ENCODE results near the gene MAT2B. TPM values are rescaled to one million over a fixed set of nuclear protein-coding genes. Genes with fewer than 3 reads are reported as not detected.

Gene MAT2B
- total RNA-seq, 4 donors from 2014 or later, result 34.6 to 65.3 (median 51.1) TPM

- H3K27ac ChIP-seq, result peak overlapping the region; percentile 91 to 100 (median 98)
- TF ChIP-seq, protein P1, sequence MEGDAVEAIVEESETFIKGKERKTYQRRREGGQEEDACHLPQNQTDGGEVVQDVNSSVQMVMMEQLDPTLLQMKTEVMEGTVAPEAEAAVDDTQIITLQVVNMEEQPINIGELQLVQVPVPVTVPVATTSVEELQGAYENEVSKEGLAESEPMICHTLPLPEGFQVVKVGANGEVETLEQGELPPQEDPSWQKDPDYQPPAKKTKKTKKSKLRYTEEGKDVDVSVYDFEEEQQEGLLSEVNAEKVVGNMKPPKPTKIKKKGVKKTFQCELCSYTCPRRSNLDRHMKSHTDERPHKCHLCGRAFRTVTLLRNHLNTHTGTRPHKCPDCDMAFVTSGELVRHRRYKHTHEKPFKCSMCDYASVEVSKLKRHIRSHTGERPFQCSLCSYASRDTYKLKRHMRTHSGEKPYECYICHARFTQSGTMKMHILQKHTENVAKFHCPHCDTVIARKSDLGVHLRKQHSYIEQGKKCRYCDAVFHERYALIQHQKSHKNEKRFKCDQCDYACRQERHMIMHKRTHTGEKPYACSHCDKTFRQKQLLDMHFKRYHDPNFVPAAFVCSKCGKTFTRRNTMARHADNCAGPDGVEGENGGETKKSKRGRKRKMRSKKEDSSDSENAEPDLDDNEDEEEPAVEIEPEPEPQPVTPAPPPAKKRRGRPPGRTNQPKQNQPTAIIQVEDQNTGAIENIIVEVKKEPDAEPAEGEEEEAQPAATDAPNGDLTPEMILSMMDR (IDR thresholded peaks at IDR 0.05), result no peak
- peak; percentile 18 to 27 for TF ChIP-seq POLR2A (IDR thresholded peaks at IDR 0.05)
- no peaks in the 10 kb centered on the region for H3K9me3 ChIP-seq
- peaks cover 0 to 20% (median 9%) of the 10 kb centered on the region in 4 donors for H3K4me1 ChIP-seq
- peak; percentile 56 to 76 (median 64) for DNase-seq
- no peaks in the 10 kb centered on the region for H3K27me3 ChIP-seq
- H3K36me3 ChIP-seq, result no peaks in the 10 kb centered on the region
- peak overlapping the region; percentile 58 to 94 (median 78) for H3K4me3 ChIP-seq
Measured at GRCh38 chr5:163504079-163504931, 1.1 kb upstream of the MAT2B start.

DNA sequence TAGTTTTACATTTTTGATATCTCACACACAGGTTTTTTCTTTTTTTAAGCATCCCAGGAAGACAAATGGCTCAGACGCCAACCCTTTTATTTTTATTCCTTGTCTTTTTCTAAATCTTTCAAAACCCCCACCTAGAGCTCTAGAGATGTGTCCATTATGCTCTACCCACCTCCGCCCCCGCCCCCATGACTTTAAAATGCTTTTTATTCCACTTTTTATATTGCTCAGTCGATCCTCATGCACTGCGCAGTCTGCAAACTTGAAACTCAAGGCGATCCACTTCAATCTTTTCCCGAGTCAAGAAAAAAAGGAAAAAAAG lies 411 bp upstream of the MAT2B start:
- peak in 1 of 3 donors; percentile 54 for DNase-seq
- Histone ChIP-seq H3K27me3 (no peaks in the 10 kb centered on the region), H3K9me3 (no peaks in the 10 kb centered on the region), H3K27ac (peak overlapping the region; percentile 91 to 100 (median 98)), H3K36me3 (no peaks in the 10 kb centered on the region), H3K4me1 (peaks cover 0 to 25% (median 12%) of the 10 kb centered on the region in 4 donors), H3K4me3 (peak overlapping the region; percentile 58 to 94 (median 78))
- TF ChIP-seq, protein P1 (IDR thresholded peaks at IDR 0.05), result no peak
- TF ChIP-seq POLR2A (IDR thresholded peaks at IDR 0.05), result no peak

GRCh38 chr5:163506095-163506457 lies 657 bp downstream of the MAT2B start:
- Histone ChIP-seq H3K4me3 (peak overlapping the region; percentile 58 to 94 (median 78)), H3K27me3 (no peaks in the 10 kb centered on the region), H3K36me3 (no peaks in the 10 kb centered on the region), H3K27ac (peak overlapping the region; percentile 91 to 100 (median 98)), H3K4me1 (peaks cover 0 to 36% (median 12%) of the 10 kb centered on the region in 4 donors), H3K9me3 (no peaks in the 10 kb centered on the region)
- DNase-seq, result no peak
- TF ChIP-seq POLR2A (IDR thresholded peaks at IDR 0.05), result no peak
- TF ChIP-seq, protein P1 (IDR thresholded peaks at IDR 0.05), result no peak

GRCh38 chr5:163506726-163507125 lies 1.3 kb downstream of the MAT2B start:
- Histone ChIP-seq H3K27ac (peak overlapping the region; percentile 91 to 100 (median 98)), H3K36me3 (peaks cover 0 to under 1% (median 0%) of the 10 kb centered on the region in 3 donors), H3K4me3 (peak overlapping the region; percentile 58 to 94 (median 78)), H3K4me1 (peaks cover 0 to 37% (median 12%) of the 10 kb centered on the region in 4 donors), H3K27me3 (no peaks in the 10 kb centered on the region), H3K9me3 (no peaks in the 10 kb centered on the region)
- TF ChIP-seq POLR2A (IDR thresholded peaks at IDR 0.05), result no peak
- no peak for DNase-seq

DNA sequence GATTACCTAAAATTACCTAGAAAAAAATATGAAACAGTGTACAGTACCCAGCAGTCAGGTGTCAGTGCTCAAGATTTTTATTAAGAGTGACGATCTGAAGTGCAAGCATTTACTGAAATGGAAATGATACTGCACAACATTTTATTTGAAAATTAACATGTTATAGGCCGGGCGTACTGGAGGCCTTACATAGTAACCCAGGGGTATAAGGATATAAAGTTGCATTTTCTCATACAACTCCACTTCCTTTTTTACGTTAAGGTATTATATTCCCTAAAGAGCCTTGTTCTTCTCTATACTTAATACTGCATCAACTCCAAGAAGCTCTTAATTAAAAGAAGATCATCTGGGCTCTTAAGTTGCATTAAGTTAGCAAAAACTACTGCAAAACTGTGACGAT lies 3.3 kb downstream of the MAT2B start:
- peaks cover 0 to 37% (median 12%) of the 10 kb centered on the region in 4 donors for H3K4me1 ChIP-seq
- no peaks in the 10 kb centered on the region for H3K27me3 ChIP-seq
- H3K9me3 ChIP-seq, result no peaks in the 10 kb centered on the region
- TF ChIP-seq POLR2A (IDR thresholded peaks at IDR 0.05), result no peak
- TF ChIP-seq, protein P1 (IDR thresholded peaks at IDR 0.05), result no peak
- peak overlapping the region; percentile 78 to 100 (median 98) for H3K27ac ChIP-seq
- peaks cover 0 to 21% (median 0%) of the 10 kb centered on the region in 3 donors for H3K36me3 ChIP-seq
- no peak for DNase-seq
- peak overlapping the region in 3 of 4 donors; percentile 6 to 94 (median 31) for H3K4me3 ChIP-seq
